Vagina (tissue), 2 donors: ENCODE results near the gene NPIPB6. TPM values are rescaled to one million over a fixed set of nuclear protein-coding genes. Genes with fewer than 3 reads are reported as not detected.
"Not testable (repeated sequence)": the region's sequence is repeated elsewhere in the genome, so short reads cannot be mapped to it uniquely, and the experiment has no call there.

Experiments used
- DNase-seq, 2 donors: peaks; one replicate each; pipeline ENCODE4 v3.0.0-alpha.2; 2017; ENCODE audit errors: extremely low spot score in 2 of 2
- H3K27ac ChIP-seq: fragments of 200-600 bp; sonication (generic); one replicate; pipeline ENCODE4 v1.5.1; 2019
- H3K27me3 ChIP-seq: fragments of 200-600 bp; sonication (generic); one replicate; pipeline ENCODE4 v1.5.1; 2019
- H3K36me3 ChIP-seq, 2 donors: fragments of 200-600 bp; sonication (generic); one replicate each; pipeline ENCODE4 v1.5.1; 2017 to 2019
- H3K4me1 ChIP-seq: fragments of 200-600 bp; sonication (generic); one replicate; pipeline ENCODE4 v1.5.1; 2019
- H3K4me3 ChIP-seq, 2 donors: fragments of 200-600 bp; sonication (generic); 1 replicate in 1 of 2; 2 replicates in 1 of 2; pipeline ENCODE4 v1.5.1; 2016 to 2019
- H3K9me3 ChIP-seq: fragments of 200-600 bp; sonication (generic); one replicate; pipeline ENCODE4 v1.5.1; 2019
- intact Hi-C: fragments of 100-400 bp; cut with DNase I; formaldehyde crosslinking; loops from one replicate; pipeline ENCODE4 v1.15.1; 2023
- total RNA-seq: library from RNA; depleted of rRNA; stranded (reverse); fragments of >200 nt; gene quantifications from one replicate; pipeline ENCODE4 v1.2.3, GENCODE V29; 2016

NPIPB6 gene
- total RNA-seq = 7.6 TPM

GRCh38 chr16:28363408-28363807 lies at the start of gene NPIPB6:
Gene NPIPB6 (minus strand): TSS chr16:28363508. CDS start chr16:28362822, 686 bp downstream.
- DNase-seq, H3K9me3 ChIP-seq, intact Hi-C loops, H3K4me1 ChIP-seq, H3K36me3 ChIP-seq, H3K4me3 ChIP-seq, H3K27me3 ChIP-seq, H3K27ac ChIP-seq: not testable (repeated sequence)

DNA sequence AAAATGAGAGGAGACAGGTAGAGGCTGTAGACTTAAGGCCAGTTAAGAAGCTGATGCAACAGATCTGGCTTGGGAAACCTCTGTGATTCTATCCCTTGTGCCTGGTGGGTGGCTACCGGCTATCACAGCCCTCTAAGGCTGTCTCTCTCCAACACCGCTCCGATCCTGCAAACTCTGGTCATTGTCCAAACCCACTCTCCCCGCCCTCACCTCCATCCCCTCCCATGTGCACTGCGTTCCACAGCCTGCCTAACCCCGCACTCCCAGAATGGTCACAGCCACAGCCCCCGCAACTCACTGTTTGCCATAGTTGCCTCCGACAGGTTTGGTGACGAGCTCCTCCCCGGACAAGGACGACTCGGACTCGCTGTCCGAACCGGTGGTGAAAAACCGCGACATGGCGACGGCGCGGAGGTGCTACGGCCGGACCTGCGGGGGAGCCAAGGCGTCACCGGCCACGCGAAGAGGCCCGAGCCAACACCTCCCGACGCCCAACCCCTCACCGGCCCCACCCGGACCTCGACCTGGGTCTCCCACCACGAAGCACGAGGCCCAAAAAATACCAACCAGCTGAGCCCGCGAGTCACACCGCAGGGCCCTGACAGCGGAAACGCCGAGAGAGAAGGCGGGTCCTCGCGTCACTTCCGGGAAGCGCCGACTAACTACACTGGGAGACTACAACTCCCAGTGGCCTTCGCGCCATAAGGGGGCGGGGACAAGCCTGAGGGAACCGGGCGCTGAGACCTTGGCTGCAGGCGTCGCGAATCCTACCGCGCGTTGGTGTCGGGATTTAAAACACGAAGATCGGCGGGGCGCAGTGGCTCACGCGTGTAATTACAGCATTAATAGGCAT lies 40.1 kb upstream of the NPIPB6 start, which contains the start of gene EIF3CL:
Gene EIF3CL (minus strand): TSS at position 622 of the 853 bp plus-strand sequence. CDS start 223 bp downstream, at position 399.
- H3K36me3 ChIP-seq, H3K27ac ChIP-seq, DNase-seq, H3K9me3 ChIP-seq, H3K4me1 ChIP-seq, H3K27me3 ChIP-seq, intact Hi-C loops: not testable (repeated sequence)
- H3K4me3 ChIP-seq = peak within 1 kb of the TSS in 1 of 2 donors; percentile 35

GRCh38 chr16:28392054-28392453 lies 28.7 kb upstream of the NPIPB6 start:
- H3K9me3 ChIP-seq, H3K4me3 ChIP-seq, intact Hi-C loops, DNase-seq, H3K4me1 ChIP-seq, H3K27me3 ChIP-seq, H3K36me3 ChIP-seq, H3K27ac ChIP-seq: not testable (repeated sequence)

GRCh38 chr16:28382177-28382867 lies 19.0 kb upstream of the NPIPB6 start:
- H3K4me3 ChIP-seq, H3K9me3 ChIP-seq, H3K27me3 ChIP-seq, H3K36me3 ChIP-seq, H3K4me1 ChIP-seq, intact Hi-C loops, H3K27ac ChIP-seq, DNase-seq: not testable (repeated sequence)

- H3K9me3 ChIP-seq, H3K27me3 ChIP-seq, H3K27ac ChIP-seq, H3K36me3 ChIP-seq, H3K4me3 ChIP-seq, DNase-seq, H3K4me1 ChIP-seq, intact Hi-C loops: not testable (repeated sequence)
These were observed 14.5 kb upstream of the NPIPB6 start for GRCh38 chr16:28377822-28378221.

- H3K9me3 ChIP-seq, intact Hi-C loops, H3K36me3 ChIP-seq, H3K27me3 ChIP-seq, H3K4me3 ChIP-seq, DNase-seq, H3K27ac ChIP-seq, H3K4me1 ChIP-seq: not testable (repeated sequence)
These were observed 13.9 kb upstream of the NPIPB6 start for GRCh38 chr16:28377108-28377625.

DNA sequence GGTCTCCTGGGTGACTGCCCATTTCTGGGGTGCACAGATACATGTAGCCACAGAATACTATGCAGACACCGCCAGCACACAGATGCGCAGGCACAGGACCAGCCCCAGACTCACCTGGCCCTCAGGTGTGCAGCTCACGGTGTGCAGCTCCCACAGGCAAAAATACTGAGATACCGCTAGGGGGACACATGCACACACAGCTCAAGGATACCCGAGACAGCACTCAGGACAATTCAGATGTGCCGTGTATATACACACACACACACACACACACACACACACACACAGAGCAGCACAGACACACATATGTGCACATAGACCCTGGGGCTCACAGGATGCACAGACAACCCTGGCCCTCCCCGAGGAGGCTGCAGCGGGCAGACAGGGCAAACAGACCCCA lies 11.8 kb upstream of the NPIPB6 start:
- H3K9me3 ChIP-seq, intact Hi-C loops, H3K36me3 ChIP-seq, H3K27ac ChIP-seq, H3K27me3 ChIP-seq, H3K4me3 ChIP-seq, H3K4me1 ChIP-seq, DNase-seq: not testable (repeated sequence)

GRCh38 chr16:28374281-28374680 lies 11.0 kb upstream of the NPIPB6 start:
- H3K36me3 ChIP-seq, H3K27me3 ChIP-seq, H3K4me3 ChIP-seq, H3K4me1 ChIP-seq, H3K9me3 ChIP-seq, H3K27ac ChIP-seq, DNase-seq, intact Hi-C loops: not testable (repeated sequence)

DNA sequence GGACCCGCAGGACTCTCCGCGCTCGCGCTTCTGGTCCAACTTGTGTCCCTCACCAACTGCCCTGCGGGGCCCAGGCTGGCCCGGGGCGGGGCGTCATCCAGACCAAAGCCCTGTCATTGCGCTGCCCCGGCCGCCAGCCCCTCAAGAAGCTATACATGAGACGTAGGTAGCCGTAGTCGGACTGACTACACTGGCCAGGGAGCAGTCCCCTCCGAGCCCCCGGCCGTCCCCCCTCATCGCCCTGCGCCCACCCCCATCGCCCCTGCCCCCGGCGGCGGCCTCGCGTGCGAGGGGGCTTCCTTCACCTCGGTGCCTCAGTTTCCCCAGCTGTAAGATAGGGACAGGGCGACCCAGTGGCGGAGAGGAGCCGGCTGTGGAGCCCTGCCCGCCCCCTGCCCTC lies 4.6 kb upstream of the NPIPB6 start:
- H3K4me3 ChIP-seq, H3K36me3 ChIP-seq, H3K4me1 ChIP-seq, H3K9me3 ChIP-seq, intact Hi-C loops, H3K27me3 ChIP-seq, H3K27ac ChIP-seq: not testable (repeated sequence)
- peak; percentile 34 to 47 for DNase-seq

DNA sequence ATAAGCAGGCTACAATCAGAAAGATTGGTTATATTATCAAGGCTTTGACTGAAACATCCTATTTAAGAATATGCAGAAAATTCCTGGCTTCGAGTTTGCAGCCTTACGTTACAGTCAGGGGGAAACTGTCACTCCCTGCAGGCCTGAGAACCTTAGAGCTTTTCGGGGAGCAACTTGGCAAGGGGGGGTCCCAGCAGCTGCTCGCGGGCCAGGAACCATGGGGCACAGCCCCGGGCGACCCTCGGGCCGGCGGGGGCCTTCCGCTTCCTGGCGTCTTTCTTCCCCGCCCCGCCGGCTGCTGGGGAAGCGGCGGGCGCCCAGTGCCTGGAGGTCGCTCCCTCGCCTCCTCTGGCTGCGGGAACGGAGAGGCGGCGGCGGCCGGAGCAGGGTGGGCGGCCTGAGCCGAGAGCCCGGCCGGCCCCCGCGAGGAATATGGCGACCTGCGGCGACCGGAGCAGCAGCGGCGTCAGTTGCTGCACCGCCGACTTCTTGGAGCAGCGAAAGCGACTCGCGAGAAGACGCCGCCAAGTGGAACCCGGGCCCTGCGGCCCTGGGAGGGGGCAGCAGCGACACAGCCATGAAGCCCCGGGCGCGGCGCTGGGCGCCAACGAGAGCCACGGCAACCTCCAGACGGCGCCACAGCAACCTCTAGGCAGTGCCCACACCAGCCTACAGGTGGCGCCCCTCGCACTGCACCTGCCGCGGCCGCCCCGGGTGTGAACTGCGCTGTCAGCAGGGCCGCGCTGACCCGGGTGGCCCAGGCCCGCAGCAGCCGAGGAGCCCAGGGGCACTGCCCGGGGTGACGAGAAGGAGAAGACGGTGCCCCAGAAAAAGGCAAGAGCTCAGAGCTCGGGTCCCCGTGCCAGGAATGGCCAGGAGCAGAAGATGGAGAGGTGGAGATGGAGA lies 1.2 kb upstream of the NPIPB6 start:
- H3K27ac ChIP-seq, H3K4me1 ChIP-seq, intact Hi-C loops, H3K9me3 ChIP-seq, H3K36me3 ChIP-seq, H3K4me3 ChIP-seq, DNase-seq, H3K27me3 ChIP-seq: not testable (repeated sequence)

DNA sequence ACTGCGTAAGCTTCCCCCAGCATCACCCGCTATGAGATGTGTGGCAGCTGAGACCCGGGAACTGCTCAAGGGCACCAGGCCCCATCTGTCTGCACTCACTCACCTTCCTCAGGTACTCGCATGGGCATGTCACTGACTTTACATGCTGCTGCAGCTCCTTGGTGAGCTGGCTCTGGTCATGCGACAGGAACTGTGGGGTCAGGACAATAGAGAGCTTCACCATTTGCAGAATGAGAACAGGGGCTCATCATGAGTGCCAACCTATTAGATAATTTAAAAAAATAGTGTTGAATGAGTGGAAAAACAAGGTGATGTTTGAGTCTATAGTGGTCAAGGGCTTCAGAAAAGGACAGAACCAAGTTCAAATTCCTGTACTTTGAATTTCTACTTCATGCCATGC lies 708 bp downstream of the NPIPB6 start:
- intact Hi-C loops, H3K4me3 ChIP-seq, H3K9me3 ChIP-seq, H3K36me3 ChIP-seq, H3K4me1 ChIP-seq, H3K27ac ChIP-seq, H3K27me3 ChIP-seq: not testable (repeated sequence)
- peak in 1 of 2 donors; percentile 9 for DNase-seq

GRCh38 chr16:28338230-28338629 lies 25.1 kb downstream of the NPIPB6 start:
- H3K4me3 ChIP-seq, H3K36me3 ChIP-seq, intact Hi-C loops, H3K4me1 ChIP-seq, H3K9me3 ChIP-seq, DNase-seq, H3K27ac ChIP-seq, H3K27me3 ChIP-seq: not testable (repeated sequence)
